HG03066 (cell line): ENCODE results near the gene DPP10.
"Not testable (repeated sequence)": the region's sequence is repeated elsewhere in the genome, so short reads cannot be mapped to it uniquely, and the experiment has no call there.

Source experiments
- ATAC-seq: cut with Tn5 transposase; IDR thresholded peaks from one replicate; pipeline ENCODE4 v1.9.1; 2021; ENCODE audit warnings: low read depth; ENCODE audit not compliant: unreplicated experiment

DPP10 gene

GRCh38 chr2:115374981-115375380 lies 932.5 kb downstream of the DPP10 start:
- ATAC-seq = no peak

GRCh38 chr2:115384399-115384798 lies 942.0 kb downstream of the DPP10 start:
- ATAC-seq = no peak

- ATAC-seq = no peak
Observed at GRCh38 chr2:115386465-115386864, 944.0 kb downstream of the DPP10 start.

GRCh38 chr2:115389024-115389423 lies 946.6 kb downstream of the DPP10 start:
- no peak for ATAC-seq

- ATAC-seq = no peak
Observed at GRCh38 chr2:115389898-115390565, 947.6 kb downstream of the DPP10 start.

- ATAC-seq = no peak
Observed at GRCh38 chr2:115396579-115396978, 954.1 kb downstream of the DPP10 start.

GRCh38 chr2:115400940-115401339 lies 958.5 kb downstream of the DPP10 start:
- ATAC-seq = no peak

- ATAC-seq = no peak
Observed at GRCh38 chr2:115412501-115412900, 970.1 kb downstream of the DPP10 start.

GRCh38 chr2:115413791-115414190 lies 971.4 kb downstream of the DPP10 start:
- no peak for ATAC-seq

GRCh38 chr2:115414466-115414865 lies 972.0 kb downstream of the DPP10 start:
- ATAC-seq = no peak

- no peak for ATAC-seq
Observed at GRCh38 chr2:115422004-115422634, 979.7 kb downstream of the DPP10 start.

GRCh38 chr2:115427436-115427835 lies 985.0 kb downstream of the DPP10 start:
- no peak for ATAC-seq

- ATAC-seq = not testable (repeated sequence)
Observed at GRCh38 chr2:115440746-115441145, 998.3 kb downstream of the DPP10 start.

- no peak for ATAC-seq
Observed at GRCh38 chr2:115443539-115444185, 1001.2 kb downstream of the DPP10 start.

- no peak for ATAC-seq
Observed at GRCh38 chr2:115460008-115460407, 1017.6 kb downstream of the DPP10 start.

- ATAC-seq = no peak
Observed at GRCh38 chr2:115480741-115481140, 1038.3 kb downstream of the DPP10 start.

- no peak for ATAC-seq
Observed at GRCh38 chr2:115481842-115482241, 1039.4 kb downstream of the DPP10 start.

GRCh38 chr2:115483666-115484065 lies 1041.2 kb downstream of the DPP10 start:
- ATAC-seq = no peak

GRCh38 chr2:115484486-115484885 lies 1042.0 kb downstream of the DPP10 start:
- no peak for ATAC-seq

- ATAC-seq = no peak
Observed at GRCh38 chr2:115484983-115485382, 1042.5 kb downstream of the DPP10 start.

GRCh38 chr2:115491186-115491793 lies 1048.8 kb downstream of the DPP10 start:
- no peak for ATAC-seq
